ENCODE data around the gene GNG12. TPM values are rescaled to one million over a fixed set of nuclear protein-coding genes. Genes with fewer than 3 reads are reported as not detected.

GNG12 gene
- total and polyA plus RNA-seq, 4 donors, result 61.3 to 157 (median 78.5) TPM

GRCh38 chr1:67861856-67862516, 28.7 kb upstream of the GNG12 start:
- no CpG with 5 or more reads among the region's 1 CpG for WGBS (ENCODE audit: insufficient coverage)
- H3K4me1 ChIP-seq (ENCODE audit: control insufficient read depth, insufficient read depth, low read length), result no peaks in the 10 kb centered on the region
- H3K27me3 ChIP-seq (ENCODE audit: control insufficient read depth, insufficient read depth, low read length), result no peaks in the 10 kb centered on the region
- no peaks in the 10 kb centered on the region for H3K36me3 ChIP-seq (ENCODE audit: control insufficient read depth, insufficient read depth, low read length)
- no peaks in the 10 kb centered on the region for H3K9me3 ChIP-seq (ENCODE audit: control insufficient read depth, insufficient read depth, low read length)
- no peak for DNase-seq (ENCODE audit: low read depth in 4 of 6, low spot score in 6 of 6)
- H3K4me3 ChIP-seq (ENCODE audit: low read depth, low read length), result no peak overlapping the region
- H3K27ac ChIP-seq (ENCODE audit: low read depth, low read length), result no peak overlapping the region

GRCh38 chr1:67860776-67861175, 27.5 kb upstream of the GNG12 start:
- Histone ChIP-seq H3K27me3 (ENCODE audit: control insufficient read depth, insufficient read depth, low read length) (no peaks in the 10 kb centered on the region), H3K36me3 (ENCODE audit: control insufficient read depth, insufficient read depth, low read length) (no peaks in the 10 kb centered on the region), H3K4me3 (ENCODE audit: low read depth, low read length) (no peak overlapping the region), H3K4me1 (ENCODE audit: control insufficient read depth, insufficient read depth, low read length) (no peaks in the 10 kb centered on the region), H3K27ac (ENCODE audit: low read depth, low read length) (no peak overlapping the region), H3K9me3 (ENCODE audit: control insufficient read depth, insufficient read depth, low read length) (no peaks in the 10 kb centered on the region)
- 90% methylated on average over 2 of the region's 2 CpGs for WGBS (ENCODE audit: insufficient coverage)
- DNase-seq (ENCODE audit: low read depth in 4 of 6, low spot score in 6 of 6), result no peak

GRCh38 chr1:67856921-67857320, 23.7 kb upstream of the GNG12 start:
- H3K36me3 ChIP-seq (ENCODE audit: control insufficient read depth, insufficient read depth, low read length), result no peaks in the 10 kb centered on the region
- no peaks in the 10 kb centered on the region for H3K27me3 ChIP-seq (ENCODE audit: control insufficient read depth, insufficient read depth, low read length)
- 71% methylated on average over 3 of the region's 4 CpGs for WGBS (ENCODE audit: insufficient coverage)
- H3K9me3 ChIP-seq (ENCODE audit: control insufficient read depth, insufficient read depth, low read length), result no peaks in the 10 kb centered on the region
- no peak overlapping the region for H3K4me3 ChIP-seq (ENCODE audit: low read depth, low read length)
- no peak overlapping the region for H3K27ac ChIP-seq (ENCODE audit: low read depth, low read length)
- DNase-seq (ENCODE audit: low read depth in 4 of 6, low spot score in 6 of 6), result no peak
- H3K4me1 ChIP-seq (ENCODE audit: control insufficient read depth, insufficient read depth, low read length), result peaks cover 4% of the 10 kb centered on the region

- H3K9me3 ChIP-seq (ENCODE audit: control insufficient read depth, insufficient read depth, low read length), result no peaks in the 10 kb centered on the region
- H3K36me3 ChIP-seq (ENCODE audit: control insufficient read depth, insufficient read depth, low read length), result no peaks in the 10 kb centered on the region
- no CpG with 5 or more reads among the region's 2 CpGs for WGBS (ENCODE audit: insufficient coverage)
- peak overlapping the region; percentile 16 for H3K27ac ChIP-seq (ENCODE audit: low read depth, low read length)
- no peak overlapping the region for H3K4me3 ChIP-seq (ENCODE audit: low read depth, low read length)
- no peaks in the 10 kb centered on the region for H3K27me3 ChIP-seq (ENCODE audit: control insufficient read depth, insufficient read depth, low read length)
- DNase-seq (ENCODE audit: low read depth in 4 of 6, low spot score in 6 of 6), result peak in 2 of 6 donors; percentile 53 to 58
- H3K4me1 ChIP-seq (ENCODE audit: control insufficient read depth, insufficient read depth, low read length), result peaks cover 4% of the 10 kb centered on the region
Measured at GRCh38 chr1:67855961-67856360, 22.7 kb upstream of the GNG12 start.

- 51% methylated on average over 4 of the region's 4 CpGs for WGBS (ENCODE audit: insufficient coverage)
Measured at GRCh38 chr1:67855444-67855843, 22.2 kb upstream of the GNG12 start.

GRCh38 chr1:67853704-67854103, 20.4 kb upstream of the GNG12 start:
- no peaks in the 10 kb centered on the region for H3K36me3 ChIP-seq (ENCODE audit: control insufficient read depth, insufficient read depth, low read length)
- no peaks in the 10 kb centered on the region for H3K27me3 ChIP-seq (ENCODE audit: control insufficient read depth, insufficient read depth, low read length)
- H3K27ac ChIP-seq (ENCODE audit: low read depth, low read length), result no peak overlapping the region
- 13% methylated on average over 1 of the region's 2 CpGs for WGBS (ENCODE audit: insufficient coverage)
- H3K4me3 ChIP-seq (ENCODE audit: low read depth, low read length), result no peak overlapping the region
- peak in 2 of 6 donors; percentile 84 to 85 for DNase-seq (ENCODE audit: low read depth in 4 of 6, low spot score in 6 of 6)
- H3K4me1 ChIP-seq (ENCODE audit: control insufficient read depth, insufficient read depth, low read length), result peaks cover 4% of the 10 kb centered on the region
- no peaks in the 10 kb centered on the region for H3K9me3 ChIP-seq (ENCODE audit: control insufficient read depth, insufficient read depth, low read length)

More at GRCh38 chr1:67855444-67855843, 22.2 kb upstream of the GNG12 start:
- Histone ChIP-seq H3K4me1 (ENCODE audit: control insufficient read depth, insufficient read depth, low read length) (peaks cover 4% of the 10 kb centered on the region), H3K9me3 (ENCODE audit: control insufficient read depth, insufficient read depth, low read length) (no peaks in the 10 kb centered on the region), H3K4me3 (ENCODE audit: low read depth, low read length) (no peak overlapping the region), H3K27ac (ENCODE audit: low read depth, low read length) (peak overlapping the region; percentile 16), H3K36me3 (ENCODE audit: control insufficient read depth, insufficient read depth, low read length) (no peaks in the 10 kb centered on the region), H3K27me3 (ENCODE audit: control insufficient read depth, insufficient read depth, low read length) (no peaks in the 10 kb centered on the region)
- no peak for DNase-seq (ENCODE audit: low read depth in 4 of 6, low spot score in 6 of 6)

GRCh38 chr1:67851800-67852199, 18.5 kb upstream of the GNG12 start:
- Histone ChIP-seq H3K4me3 (ENCODE audit: low read depth, low read length) (no peak overlapping the region), H3K9me3 (ENCODE audit: control insufficient read depth, insufficient read depth, low read length) (no peaks in the 10 kb centered on the region), H3K27ac (ENCODE audit: low read depth, low read length) (no peak overlapping the region), H3K27me3 (ENCODE audit: control insufficient read depth, insufficient read depth, low read length) (no peaks in the 10 kb centered on the region), H3K4me1 (ENCODE audit: control insufficient read depth, insufficient read depth, low read length) (peaks cover 4% of the 10 kb centered on the region), H3K36me3 (ENCODE audit: control insufficient read depth, insufficient read depth, low read length) (no peaks in the 10 kb centered on the region)
- no peak for DNase-seq (ENCODE audit: low read depth in 4 of 6, low spot score in 6 of 6)
- WGBS (ENCODE audit: insufficient coverage), result 88% methylated on average over 3 of the region's 6 CpGs

- DNase-seq (ENCODE audit: low read depth in 4 of 6, low spot score in 6 of 6), result peak in 2 of 6 donors; percentile 55 to 78
- Histone ChIP-seq H3K9me3 (ENCODE audit: control insufficient read depth, insufficient read depth, low read length) (no peaks in the 10 kb centered on the region), H3K27me3 (ENCODE audit: control insufficient read depth, insufficient read depth, low read length) (no peaks in the 10 kb centered on the region), H3K4me3 (ENCODE audit: low read depth, low read length) (no peak overlapping the region), H3K4me1 (ENCODE audit: control insufficient read depth, insufficient read depth, low read length) (peaks cover 4% of the 10 kb centered on the region), H3K36me3 (ENCODE audit: control insufficient read depth, insufficient read depth, low read length) (no peaks in the 10 kb centered on the region), H3K27ac (ENCODE audit: low read depth, low read length) (no peak overlapping the region)
- no CpG with 5 or more reads among the region's 1 CpG for WGBS (ENCODE audit: insufficient coverage)
Measured at GRCh38 chr1:67850611-67851075, 17.4 kb upstream of the GNG12 start.

GRCh38 chr1:67850151-67850551, 16.9 kb upstream of the GNG12 start:
- H3K27me3 ChIP-seq (ENCODE audit: control insufficient read depth, insufficient read depth, low read length), result no peaks in the 10 kb centered on the region
- peaks cover 4% of the 10 kb centered on the region for H3K4me1 ChIP-seq (ENCODE audit: control insufficient read depth, insufficient read depth, low read length)
- peak in 2 of 6 donors; percentile 72 to 84 for DNase-seq (ENCODE audit: low read depth in 4 of 6, low spot score in 6 of 6)
- H3K27ac ChIP-seq (ENCODE audit: low read depth, low read length), result no peak overlapping the region
- H3K9me3 ChIP-seq (ENCODE audit: control insufficient read depth, insufficient read depth, low read length), result no peaks in the 10 kb centered on the region
- H3K36me3 ChIP-seq (ENCODE audit: control insufficient read depth, insufficient read depth, low read length), result no peaks in the 10 kb centered on the region
- H3K4me3 ChIP-seq (ENCODE audit: low read depth, low read length), result no peak overlapping the region

- no CpG with 5 or more reads among the region's 2 CpGs for WGBS (ENCODE audit: insufficient coverage)
Measured at GRCh38 chr1:67847466-67847865, 14.2 kb upstream of the GNG12 start.

More at GRCh38 chr1:67847466-67847865, 14.2 kb upstream of the GNG12 start:
- no peak overlapping the region for H3K27ac ChIP-seq (ENCODE audit: low read depth, low read length)
- H3K9me3 ChIP-seq (ENCODE audit: control insufficient read depth, insufficient read depth, low read length), result no peaks in the 10 kb centered on the region
- no peaks in the 10 kb centered on the region for H3K4me1 ChIP-seq (ENCODE audit: control insufficient read depth, insufficient read depth, low read length)
- no peaks in the 10 kb centered on the region for H3K36me3 ChIP-seq (ENCODE audit: control insufficient read depth, insufficient read depth, low read length)
- H3K4me3 ChIP-seq (ENCODE audit: low read depth, low read length), result no peak overlapping the region
- no peak for DNase-seq (ENCODE audit: low read depth in 4 of 6, low spot score in 6 of 6)
- H3K27me3 ChIP-seq (ENCODE audit: control insufficient read depth, insufficient read depth, low read length), result no peaks in the 10 kb centered on the region
